CD4-positive, alpha-beta T cell treated with Interleukin-12 subunit alpha and Interleukin-12 subunit beta, for 1 hour (primary cell): ENCODE results near the gene PARP8.
"Not testable (repeated sequence)": the region's sequence is repeated elsewhere in the genome, so short reads cannot be mapped to it uniquely, and the experiment has no call there.

ENCODE experiments used
- DNase-seq: peaks from one replicate; pipeline ENCODE4 v3.0.0-alpha.2; 2020

The PARP8 gene

GRCh38 chr5:50730336-50730735 lies 63.9 kb downstream of the PARP8 start:
- DNase-seq, result no peak

GRCh38 chr5:50730841-50731240 lies 64.4 kb downstream of the PARP8 start:
- DNase-seq, result no peak

- DNase-seq, result no peak
These were observed 67.3 kb downstream of the PARP8 start for GRCh38 chr5:50733741-50734140.

- no peak for DNase-seq
These were observed 72.4 kb downstream of the PARP8 start for GRCh38 chr5:50738864-50739263.

- no peak for DNase-seq
These were observed 74.4 kb downstream of the PARP8 start for GRCh38 chr5:50740832-50741231.

- DNase-seq, result peak; percentile 34
These were observed 78.3 kb downstream of the PARP8 start for GRCh38 chr5:50744776-50745175.

- DNase-seq, result no peak
These were observed 78.9 kb downstream of the PARP8 start for GRCh38 chr5:50745221-50745910.

- DNase-seq, result no peak
These were observed 82.7 kb downstream of the PARP8 start for GRCh38 chr5:50749181-50749580.

- peak; percentile 26 for DNase-seq
These were observed 83.4 kb downstream of the PARP8 start for GRCh38 chr5:50749873-50750272.

- DNase-seq, result peak; percentile 79
These were observed 84.7 kb downstream of the PARP8 start for GRCh38 chr5:50751064-50751657.

GRCh38 chr5:50752800-50753199 lies 86.4 kb downstream of the PARP8 start:
- no peak for DNase-seq

GRCh38 chr5:50759526-50760270 lies 93.3 kb downstream of the PARP8 start:
- no peak for DNase-seq

GRCh38 chr5:50763351-50763750 lies 96.9 kb downstream of the PARP8 start:
- no peak for DNase-seq

- DNase-seq, result no peak
These were observed 97.4 kb downstream of the PARP8 start for GRCh38 chr5:50763846-50764245.

GRCh38 chr5:50766042-50766441 lies 99.6 kb downstream of the PARP8 start:
- no peak for DNase-seq

- DNase-seq, result no peak
These were observed 100.0 kb downstream of the PARP8 start for GRCh38 chr5:50766462-50766861.

- DNase-seq, result no peak
These were observed 100.5 kb downstream of the PARP8 start for GRCh38 chr5:50766967-50767366.

GRCh38 chr5:50767588-50767987 lies 101.2 kb downstream of the PARP8 start:
- DNase-seq, result no peak

- DNase-seq, result no peak
These were observed 102.2 kb downstream of the PARP8 start for GRCh38 chr5:50768634-50769033.

- DNase-seq, result no peak
These were observed 104.0 kb downstream of the PARP8 start for GRCh38 chr5:50770441-50770840.

- DNase-seq, result not testable (repeated sequence)
These were observed 108.2 kb downstream of the PARP8 start for GRCh38 chr5:50774446-50775175.

- no peak for DNase-seq
These were observed 119.6 kb downstream of the PARP8 start for GRCh38 chr5:50786073-50786472.

- DNase-seq, result no peak
These were observed 125.4 kb downstream of the PARP8 start for GRCh38 chr5:50791813-50792212.
